Measurements from ENCODE around the gene IFNA10.
A peak's percentile ranks its signal among the peaks of the same experiment; 100 is the strongest.
"Not testable (repeated sequence)": the region's sequence is repeated elsewhere in the genome, so short reads cannot be mapped to it uniquely, and the experiment has no call there.

IFNA10 gene

DNA sequence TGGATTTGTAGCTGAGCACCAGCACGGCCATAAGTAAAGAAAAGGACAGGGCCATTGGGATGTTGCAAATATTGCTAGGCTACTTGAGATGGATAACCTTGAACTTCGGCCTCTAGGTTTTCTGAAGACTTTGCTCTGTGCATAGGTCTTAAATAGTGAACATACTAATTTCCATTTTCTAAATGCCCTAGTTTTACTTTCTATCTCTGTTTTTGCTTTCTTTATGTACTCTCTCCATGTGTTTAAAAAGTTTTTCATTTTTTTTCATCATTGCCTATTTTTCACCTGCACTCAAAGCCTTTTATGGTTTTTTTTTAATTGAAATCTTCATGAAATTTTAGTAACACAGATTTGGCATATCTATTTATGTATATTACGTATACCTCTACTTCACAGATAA is at the start of gene IFNA10:
Gene IFNA10, minus strand, starts transcription at position 101 of the 400 bp plus-strand sequence. Its CDS starts 46 bp downstream, at position 55.
- DNase-seq: not testable (repeated sequence)

GRCh38 chr9:21255538-21256212 is 48.7 kb upstream of the IFNA10 start:
- DNase-seq: no peak

DNA sequence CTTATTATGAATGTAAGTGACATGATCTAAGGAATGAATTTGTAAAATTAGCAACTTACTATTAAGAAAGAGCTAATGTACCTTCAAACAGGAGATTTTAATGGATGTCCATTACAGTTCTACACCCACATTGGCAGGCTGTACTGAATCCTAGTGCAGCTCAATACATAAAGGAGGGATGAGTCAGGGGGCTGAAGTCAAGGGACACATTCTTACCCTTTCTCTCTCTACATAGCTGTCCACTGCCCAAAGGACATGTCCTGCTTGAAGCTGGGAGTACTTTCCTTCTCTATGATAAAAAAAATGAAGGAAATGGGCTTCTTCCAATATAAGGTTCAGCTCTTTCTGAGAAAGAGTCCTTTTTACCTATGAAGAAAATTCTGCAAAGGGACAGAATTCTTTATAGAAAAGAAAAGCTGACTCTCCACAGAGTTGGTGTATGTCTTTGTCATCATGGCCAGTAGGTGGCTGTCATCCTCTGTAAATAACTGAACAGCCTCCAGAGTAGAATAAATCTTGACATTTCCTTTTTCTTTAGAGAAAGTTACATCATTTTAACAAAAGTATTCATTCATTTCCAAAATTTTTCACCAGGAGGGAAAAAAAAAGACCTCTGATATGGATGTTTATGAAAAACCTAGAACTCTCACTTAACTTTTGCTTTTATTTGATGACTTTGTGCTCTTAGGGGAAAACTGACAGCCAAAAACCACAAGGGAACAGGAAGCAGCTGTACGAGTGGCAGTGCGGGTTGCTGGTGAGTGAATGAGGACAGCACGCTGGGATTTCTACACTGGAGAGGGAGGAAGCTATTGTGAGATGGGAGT is 46.0 kb upstream of the IFNA10 start:
- DNase-seq: no peak

GRCh38 chr9:21251638-21252037 is 44.7 kb upstream of the IFNA10 start:
- DNase-seq: no peak

DNA sequence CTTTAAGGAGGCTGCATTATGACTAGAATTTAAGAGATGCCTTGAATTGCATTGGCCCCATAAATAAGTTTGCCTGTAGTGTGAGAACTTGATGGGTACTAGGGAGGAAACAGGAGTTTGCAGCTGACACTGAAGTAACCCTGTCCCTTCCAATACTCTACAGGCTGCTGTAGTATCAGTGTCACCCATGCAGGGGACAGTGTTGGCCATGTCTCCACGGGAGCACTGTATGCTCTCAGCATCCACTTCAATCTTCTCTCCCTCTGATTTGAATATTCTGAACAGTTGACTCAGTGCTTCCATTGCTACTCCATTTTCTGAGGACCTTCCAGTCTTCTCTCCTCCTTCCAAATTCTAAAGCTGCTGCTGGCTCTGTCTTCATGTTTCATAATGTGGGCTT is 44.2 kb upstream of the IFNA10 start:
- DNase-seq: no peak

DNA sequence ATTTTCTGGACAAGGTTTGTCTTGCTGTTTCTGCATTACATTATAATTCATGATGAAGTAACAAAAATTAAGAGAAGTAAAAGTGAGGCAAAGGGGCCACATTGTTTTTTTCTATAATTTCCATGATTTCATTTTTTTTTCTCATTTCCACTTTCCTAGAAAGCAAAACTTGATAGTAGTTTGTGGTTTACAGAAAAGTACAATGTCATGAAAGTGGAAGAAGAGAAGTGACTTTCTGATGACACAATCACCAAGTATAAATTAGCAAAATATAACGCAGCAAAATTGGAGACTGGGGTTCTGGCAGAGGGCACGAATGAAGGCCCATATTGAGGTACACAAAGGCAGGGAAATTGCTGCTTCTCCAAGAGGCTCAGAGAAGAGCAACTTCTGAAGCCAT is 37.9 kb upstream of the IFNA10 start:
- DNase-seq: no peak

GRCh38 chr9:21239911-21240310 is 33.0 kb upstream of the IFNA10 start, which contains the start of gene IFNA14:
TSS of gene IFNA14 (minus strand) at chr9:21240005. CDS start at chr9:21239935, 70 bp downstream.
- DNase-seq: no peak

GRCh38 chr9:21236360-21236714 is 29.4 kb upstream of the IFNA10 start:
- DNase-seq: not testable (repeated sequence)

DNA sequence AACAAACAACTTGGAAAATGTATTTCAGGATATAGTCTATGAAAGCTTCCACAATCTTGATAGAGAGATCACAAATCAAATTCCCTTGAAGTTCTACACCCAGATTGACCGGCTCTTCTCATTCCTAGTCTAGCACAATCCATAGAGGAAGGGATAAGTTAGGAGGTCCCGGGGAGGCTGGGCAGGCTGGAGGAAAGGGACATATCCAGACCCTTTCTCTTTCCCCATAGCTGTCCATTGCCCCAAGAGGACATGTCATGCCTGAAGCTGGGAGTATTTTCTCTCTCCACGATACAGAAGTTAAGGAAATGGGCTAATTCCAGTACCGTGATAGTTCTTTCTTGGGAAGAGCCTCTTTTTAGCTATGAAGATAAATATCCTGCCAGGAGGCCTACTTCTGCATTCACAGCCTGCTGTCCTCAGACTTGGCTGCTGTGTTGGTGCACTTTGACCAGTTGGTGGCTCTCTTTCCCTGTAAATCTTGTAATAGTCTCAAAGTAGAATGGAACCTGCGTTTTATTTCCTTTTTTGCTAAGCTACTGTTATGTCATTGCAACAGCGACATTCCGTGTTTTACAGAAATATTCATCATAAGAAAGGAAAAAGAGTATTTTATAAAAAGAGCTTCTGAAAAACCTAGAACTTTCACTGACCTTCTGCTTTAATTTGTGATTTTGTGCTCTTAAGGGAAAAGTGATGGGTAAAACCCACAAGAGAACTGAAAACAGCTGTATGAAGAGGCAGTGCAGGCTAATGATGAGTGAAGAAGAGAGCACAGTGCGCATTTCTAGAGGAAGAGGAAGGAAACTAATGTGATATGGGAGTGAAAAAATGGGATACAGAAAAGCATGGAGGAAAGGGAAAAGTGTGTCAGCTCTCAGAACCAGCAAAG is 28.8 kb upstream of the IFNA10 start:
- peak in 1 of 2 experiments; percentile 39 for DNase-seq

DNA sequence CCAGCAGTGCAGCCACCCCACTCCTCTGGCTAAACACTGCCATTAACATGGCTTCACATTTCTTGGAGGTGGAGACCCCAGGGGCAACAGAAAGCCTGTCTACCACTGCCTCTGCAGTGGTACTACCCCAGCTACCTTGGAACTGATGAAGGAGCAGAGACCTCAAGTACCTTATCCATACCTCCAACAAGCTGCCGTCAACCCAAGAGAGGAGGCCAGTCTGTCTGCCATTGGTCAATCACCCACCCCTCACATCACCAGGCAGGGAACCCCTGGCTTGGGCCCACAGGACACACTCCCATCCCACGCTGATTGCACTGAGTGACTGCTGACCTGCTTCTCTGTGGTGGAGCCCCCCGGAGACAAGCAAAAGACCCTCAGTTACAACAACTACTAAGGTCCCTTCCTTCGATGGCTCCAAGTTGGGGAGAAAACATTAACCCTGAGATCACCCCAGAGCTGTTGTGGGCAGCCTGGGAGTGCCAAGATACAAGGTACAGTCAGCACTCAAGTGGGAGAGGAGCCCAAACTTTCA is 27.3 kb upstream of the IFNA10 start:
- DNase-seq: no peak

DNA sequence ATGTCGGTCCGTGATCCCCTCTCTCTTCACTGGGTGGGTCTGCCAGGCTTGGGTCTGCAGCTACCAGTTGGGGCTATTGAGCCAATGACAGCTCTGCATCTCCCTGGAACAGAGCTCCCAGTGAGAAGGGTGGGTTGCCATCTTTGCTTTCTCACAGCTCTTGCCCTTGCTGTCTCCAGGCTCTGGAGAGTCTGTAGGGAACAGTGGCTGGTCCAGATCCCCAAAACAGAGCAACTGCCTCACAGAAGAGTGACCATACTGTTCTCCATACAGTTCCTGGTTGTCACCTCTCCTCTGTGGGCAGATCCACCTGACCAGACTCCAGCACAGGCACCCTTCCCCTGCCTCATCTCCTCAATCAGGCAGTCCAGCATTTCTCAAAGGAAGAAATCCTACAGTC is 26.3 kb upstream of the IFNA10 start:
- DNase-seq: no peak

DNA sequence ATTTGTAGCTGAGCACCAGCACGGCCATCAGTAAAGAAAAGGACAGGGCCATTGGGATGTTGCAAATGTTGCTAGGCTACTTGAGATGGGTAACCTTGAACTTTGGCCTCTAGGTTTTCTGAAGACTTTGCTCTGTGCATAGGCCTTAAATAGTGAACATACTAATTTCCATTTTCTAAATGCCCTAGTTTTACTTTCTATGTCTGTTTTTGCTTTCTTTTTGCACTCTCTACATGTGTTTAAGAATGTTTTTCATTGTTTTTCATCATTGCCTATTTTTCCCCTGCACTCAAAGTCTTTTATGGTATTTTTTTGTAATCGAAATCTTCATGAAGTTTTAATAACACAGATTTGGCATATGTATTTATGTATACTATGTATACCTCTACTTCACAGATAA is 21.2 kb upstream of the IFNA10 start, which contains the start of gene IFNA17:
Gene IFNA17, minus strand, starts transcription at position 101 of the 400 bp plus-strand sequence. Its CDS starts 49 bp downstream, at position 52.
- DNase-seq: no peak

- not testable (repeated sequence) for DNase-seq
These were observed 10.3 kb upstream of the IFNA10 start, which contains the start of gene IFNA16 for GRCh38 chr9:21217211-21217610. TSS of gene IFNA16 (minus strand) at chr9:21217311. CDS start at chr9:21217305, 6 bp downstream.

DNA sequence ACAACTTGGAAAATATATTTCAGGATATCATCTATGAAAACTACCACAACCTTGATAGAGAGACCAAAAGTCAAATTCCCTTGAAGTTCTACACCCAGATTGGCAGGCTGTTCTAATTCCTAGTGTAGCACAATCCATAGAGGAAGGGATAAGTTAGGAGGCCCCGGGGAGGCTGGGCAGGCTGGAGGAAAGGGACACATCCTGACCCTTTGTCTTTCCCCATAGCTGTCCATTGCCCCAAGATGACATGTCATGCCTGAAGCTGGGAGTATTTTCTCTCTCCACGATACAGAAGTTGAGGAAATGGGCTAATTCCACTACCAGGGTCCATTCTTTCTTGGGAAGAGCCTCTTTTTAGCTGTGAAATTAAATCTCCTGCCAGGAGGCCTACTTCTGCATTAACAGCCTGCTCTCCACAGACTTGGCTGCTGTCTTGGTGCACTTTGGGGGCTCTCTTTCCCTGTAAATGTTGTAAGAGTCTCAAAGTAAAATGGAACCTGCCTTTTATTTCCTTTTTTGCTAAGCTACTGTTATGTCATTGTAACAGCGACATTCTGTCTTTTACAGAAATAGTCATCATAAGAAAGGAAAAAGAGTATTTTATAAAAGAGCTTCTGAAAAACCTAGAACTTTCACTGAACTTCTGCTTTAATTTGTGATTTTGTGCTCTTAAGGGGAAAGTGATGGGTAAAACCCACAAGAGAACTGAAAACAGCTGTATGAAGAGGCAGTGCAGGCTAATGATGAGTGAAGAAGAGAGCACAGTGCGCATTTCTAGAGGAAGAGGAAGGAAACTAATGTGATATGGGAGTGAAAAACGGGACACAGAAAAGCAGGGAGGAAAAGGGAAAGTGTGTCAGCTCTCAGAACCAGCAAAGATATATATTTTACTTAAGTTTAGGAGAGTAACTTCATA is 6.7 kb upstream of the IFNA10 start:
- not testable (repeated sequence) for DNase-seq

DNA sequence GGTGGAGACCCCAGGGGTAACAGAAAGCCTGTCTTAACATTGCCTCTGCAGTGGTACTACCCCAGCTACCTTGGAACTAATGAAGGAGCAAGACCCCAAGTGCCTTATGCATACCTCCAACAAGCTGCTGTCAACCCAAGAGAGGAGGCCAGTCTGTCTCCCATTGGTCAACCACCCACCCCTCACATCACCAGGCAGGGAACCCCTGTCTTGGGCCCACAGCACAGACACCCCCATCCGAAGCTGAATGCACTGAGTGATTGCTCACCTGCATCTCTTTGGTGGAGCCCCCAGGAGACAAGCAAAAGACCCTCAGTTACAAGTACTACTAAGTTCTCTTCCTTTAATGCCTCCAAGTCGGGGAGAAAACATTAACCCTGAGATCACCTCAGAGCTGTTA is 5.2 kb upstream of the IFNA10 start:
- not testable (repeated sequence) for DNase-seq

DNA sequence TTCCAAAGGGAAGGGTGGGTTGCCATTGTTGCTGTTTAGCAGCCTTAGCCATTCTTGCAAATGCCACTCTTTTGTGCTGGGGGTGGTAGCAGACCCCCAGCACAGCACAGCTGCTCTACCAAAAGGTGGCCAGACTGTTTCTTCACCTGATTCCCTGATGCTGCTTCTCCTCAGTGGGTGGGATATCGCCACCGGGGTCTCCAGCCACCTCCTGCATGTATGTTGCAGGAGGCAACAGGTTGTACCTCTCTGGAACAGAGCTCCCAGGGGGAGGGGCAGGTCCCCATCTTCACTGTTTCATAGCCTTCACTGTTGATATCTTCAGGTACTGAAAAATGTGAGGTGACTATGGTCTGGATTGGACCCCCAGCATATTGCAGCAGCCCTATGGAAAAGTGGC is 3.8 kb upstream of the IFNA10 start:
- DNase-seq: not testable (repeated sequence)

DNA sequence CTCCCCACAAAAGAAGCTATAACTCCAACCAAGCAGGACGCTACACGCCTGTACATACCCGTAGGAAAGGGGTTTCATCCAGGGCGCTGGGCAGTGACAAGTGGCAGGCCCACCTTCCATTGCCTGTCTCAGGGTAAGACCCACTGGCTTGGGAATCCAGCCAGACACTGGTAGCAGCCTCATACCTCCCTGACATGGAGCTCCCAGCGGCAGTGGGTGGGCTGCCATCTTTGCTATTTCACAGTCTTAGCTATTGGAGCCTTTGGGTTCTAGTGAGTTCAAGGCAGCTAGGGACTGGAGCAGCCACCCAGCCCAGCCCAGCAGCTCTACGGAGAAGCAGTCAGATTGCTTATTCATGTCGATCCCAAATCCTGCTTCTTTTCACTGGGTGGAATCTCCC is 3.4 kb upstream of the IFNA10 start:
- no peak for DNase-seq

DNA sequence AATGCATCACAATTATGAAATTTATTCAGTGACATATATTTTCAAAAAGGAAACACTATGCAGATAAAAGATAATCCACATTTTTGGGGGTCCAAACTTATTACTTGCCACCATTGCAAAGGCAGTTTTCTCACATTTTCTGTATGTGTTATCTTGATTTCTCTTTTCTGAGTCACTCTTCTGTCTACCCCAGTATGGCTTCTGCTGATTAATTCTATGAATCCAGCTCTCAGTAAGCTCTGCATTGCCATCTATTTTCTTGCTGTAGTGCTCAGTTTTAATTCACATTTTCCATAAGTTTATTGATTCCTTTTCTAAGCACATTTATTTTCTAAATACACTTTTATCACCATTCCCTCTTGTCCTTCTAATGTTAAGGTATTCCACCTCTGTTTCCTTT is 1.7 kb downstream of the IFNA10 start:
- no peak for DNase-seq

- not testable (repeated sequence) for DNase-seq
These were observed 4.8 kb downstream of the IFNA10 start, which contains the start of gene IFNA7 for GRCh38 chr9:21202105-21202504. TSS of gene IFNA7 (minus strand) at chr9:21202205. CDS start at chr9:21202165, 40 bp downstream.

GRCh38 chr9:21194867-21195776 is 11.8 kb downstream of the IFNA10 start:
- peak in 1 of 2 experiments; percentile 6 for DNase-seq
